Left lung (tissue), 10 donors: ENCODE data around the gene BMI1. TPM values are rescaled to one million over a fixed set of nuclear protein-coding genes. Genes with fewer than 3 reads are reported as not detected.

Experiments used
- ATAC-seq: fragments of 200-7000 bp; cut with Tn5 transposase; one replicate; pipeline ENCODE4 v1.9.1; 2020; ENCODE audit warnings: moderate library complexity
- DNase-seq, 4 donors: peaks; one replicate each; pipeline ENCODE4 v3.0.0-alpha.2; 2013 to 2020
- H3K27ac ChIP-seq, 2 donors: fragments of 200-600 bp; sonication (generic) in 1 of 2; one replicate each; pipeline versions ENCODE4 v1.5.0 to v1.8.0; 2020 to 2021
- H3K27me3 ChIP-seq, 2 donors: fragments of 200-600 bp; sonication (generic) in 1 of 2; one replicate each; pipeline versions ENCODE4 v1.5.0 to v1.8.0; 2020 to 2021
- H3K36me3 ChIP-seq, 2 donors: fragments of 200-600 bp; sonication (generic) in 1 of 2; one replicate each; pipeline versions ENCODE4 v1.5.0 to v1.8.0; 2020 to 2021
- H3K4me1 ChIP-seq, 2 donors: fragments of 200-600 bp; one replicate each; pipeline ENCODE4 v1.8.0; 2021
- H3K4me3 ChIP-seq, 2 donors: fragments of 200-600 bp; sonication (generic) in 1 of 2; one replicate each; pipeline versions ENCODE4 v1.5.0 to v1.8.0; 2020 to 2021; ENCODE audit warnings: mild to moderate bottlenecking in 1 of 2
- H3K9me3 ChIP-seq, 2 donors: fragments of 200-600 bp; sonication (generic) in 1 of 2; one replicate each; pipeline versions ENCODE4 v1.5.0 to v1.8.0; 2020 to 2021
- CTCF ChIP-seq, 2 donors: fragments of 200-600 bp; sonication (generic) in 1 of 2; IDR thresholded peaks; one replicate each; pipeline versions ENCODE4 v1.5.0 to v1.8.0; 2021; ENCODE audit warnings: antibody characterized with exemption in 2 of 2
- intact Hi-C, 2 donors: fragments of 100-400 bp; cut with DNase I; formaldehyde crosslinking; loops; one replicate each; pipeline versions ENCODE4 v1.11.2 to v1.14.2; 2022
- polyA plus RNA-seq, 6 donors: library from polyadenylated mRNA; unstranded; fragments of 120-200 nt; gene quantifications; one replicate each; pipeline ENCODE4 v1.2.1, GENCODE V29; 2013; ENCODE audit not compliant: insufficient read length in 6 of 6
- total RNA-seq, 2 donors: library from RNA; stranded (reverse); fragmentation: NEBNext Ultra II Directional; extraction: Animal tissue kit (Norgen Biotek cat#: 25700); gene quantifications; one replicate each; pipeline ENCODE4 v1.2.1, GENCODE V29; 2021
- donor health status: DM: no; HTN: yes; CAD: no.
- donor health status: DM: no; HTN: no; CAD: no.

BMI1 gene
- total and polyA plus RNA-seq, 8 donors = 42.3 to 112 (median 94.1) TPM

- Histone ChIP-seq H3K27ac (no peak overlapping the region), H3K4me3 (no peak overlapping the region), H3K9me3 (no peaks in the 10 kb centered on the region), H3K4me1 (peaks cover 0 to 7% of the 10 kb centered on the region in 2 donors), H3K36me3 (no peaks in the 10 kb centered on the region), H3K27me3 (peaks cover 10 to 15% of the 10 kb centered on the region in 2 donors)
- intact Hi-C loops = no loop called here
- TF ChIP-seq CTCF (IDR thresholded peaks at IDR 0.05) = no peak
- ATAC-seq (no peak), DNase-seq (no peak)
Measured at GRCh38 chr10:22368402-22368801, 47.5 kb downstream of the BMI1 start.

- no peak overlapping the region for H3K27ac ChIP-seq
- H3K9me3 ChIP-seq = no peaks in the 10 kb centered on the region
- no peak for ATAC-seq
- H3K4me3 ChIP-seq = no peak overlapping the region
- DNase-seq = no peak
- H3K36me3 ChIP-seq = no peaks in the 10 kb centered on the region
- TF ChIP-seq CTCF (IDR thresholded peaks at IDR 0.05) = no peak
- intact Hi-C loops = no loop called here
- H3K4me1 ChIP-seq = peaks cover 0 to 7% of the 10 kb centered on the region in 2 donors
- peaks cover 10 to 15% of the 10 kb centered on the region in 2 donors for H3K27me3 ChIP-seq
Measured at GRCh38 chr10:22368981-22369380, 48.1 kb downstream of the BMI1 start.

- no peak for TF ChIP-seq CTCF (IDR thresholded peaks at IDR 0.05)
- peaks cover 0 to 7% of the 10 kb centered on the region in 2 donors for H3K4me1 ChIP-seq
- no peak overlapping the region for H3K4me3 ChIP-seq
- peak; percentile 54 for ATAC-seq
- H3K27ac ChIP-seq = no peak overlapping the region
- intact Hi-C loops = no loop called here
- H3K9me3 ChIP-seq = no peaks in the 10 kb centered on the region
- H3K27me3 ChIP-seq = peaks cover 10 to 15% of the 10 kb centered on the region in 2 donors
- no peaks in the 10 kb centered on the region for H3K36me3 ChIP-seq
- DNase-seq = no peak
Measured at GRCh38 chr10:22369434-22370072, 48.7 kb downstream of the BMI1 start.

GRCh38 chr10:22370320-22370719, 49.4 kb downstream of the BMI1 start:
- Histone ChIP-seq H3K4me1 (peaks cover 0 to 7% of the 10 kb centered on the region in 2 donors), H3K36me3 (no peaks in the 10 kb centered on the region), H3K27ac (no peak overlapping the region), H3K4me3 (no peak overlapping the region), H3K27me3 (peaks cover 4 to 15% of the 10 kb centered on the region in 2 donors), H3K9me3 (no peaks in the 10 kb centered on the region)
- no peak for ATAC-seq
- no peak for TF ChIP-seq CTCF (IDR thresholded peaks at IDR 0.05)
- DNase-seq = no peak
- intact Hi-C loops = no loop called here

GRCh38 chr10:22372298-22372697, 51.4 kb downstream of the BMI1 start:
- no peak for ATAC-seq
- no peak for TF ChIP-seq CTCF (IDR thresholded peaks at IDR 0.05)
- H3K36me3 ChIP-seq = no peaks in the 10 kb centered on the region
- no peaks in the 10 kb centered on the region for H3K9me3 ChIP-seq
- peak in 1 of 4 donors; percentile 49 for DNase-seq
- H3K4me1 ChIP-seq = peaks cover 0 to 7% of the 10 kb centered on the region in 2 donors
- intact Hi-C loops = no loop called here
- H3K27ac ChIP-seq = no peak overlapping the region
- H3K4me3 ChIP-seq = no peak overlapping the region
- H3K27me3 ChIP-seq = peaks cover 4 to 11% of the 10 kb centered on the region in 2 donors
